GM19452 (cell line): ENCODE measurements around the gene GSK3A.

ENCODE experiments used
- ATAC-seq: cut with Tn5 transposase; IDR thresholded peaks from one replicate; pipeline ENCODE4 v1.9.1; 2021; ENCODE audit not compliant: unreplicated experiment

Gene GSK3A

DNA sequence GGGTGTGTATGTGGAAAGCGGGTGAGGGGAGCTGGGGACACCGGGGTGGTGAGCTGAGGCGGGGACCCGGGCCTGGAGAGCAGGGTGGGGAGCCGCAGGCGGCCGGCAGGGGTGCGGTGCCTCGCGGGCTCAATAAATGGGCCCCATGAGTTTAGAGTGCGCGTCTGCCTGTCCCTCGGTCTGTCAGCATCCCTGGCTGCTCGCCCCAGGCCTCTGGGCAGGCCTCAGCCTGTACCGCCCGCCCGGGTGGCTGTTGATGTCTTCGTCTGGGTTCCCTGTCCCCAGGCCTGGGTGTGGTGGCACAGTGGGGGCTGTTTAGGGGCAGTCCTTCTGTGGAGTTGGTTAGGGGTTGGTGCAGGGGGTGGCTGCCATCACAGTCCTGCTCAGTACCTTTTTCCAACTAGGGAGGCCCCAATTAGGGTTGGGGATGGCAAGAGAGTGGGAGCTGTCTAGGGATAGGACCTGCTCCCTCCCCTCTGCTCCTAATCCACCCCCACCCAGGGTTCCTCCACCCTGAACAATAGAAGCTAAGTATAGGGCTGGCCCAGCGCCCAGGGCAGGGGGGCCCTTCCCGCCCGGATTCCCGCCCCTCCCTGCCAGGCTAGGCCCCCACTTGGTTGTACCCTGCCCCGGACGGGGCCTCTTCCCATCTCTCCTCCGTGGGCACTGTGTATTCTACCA lies 38.9 kb upstream of the GSK3A start:
- no peak for ATAC-seq

DNA sequence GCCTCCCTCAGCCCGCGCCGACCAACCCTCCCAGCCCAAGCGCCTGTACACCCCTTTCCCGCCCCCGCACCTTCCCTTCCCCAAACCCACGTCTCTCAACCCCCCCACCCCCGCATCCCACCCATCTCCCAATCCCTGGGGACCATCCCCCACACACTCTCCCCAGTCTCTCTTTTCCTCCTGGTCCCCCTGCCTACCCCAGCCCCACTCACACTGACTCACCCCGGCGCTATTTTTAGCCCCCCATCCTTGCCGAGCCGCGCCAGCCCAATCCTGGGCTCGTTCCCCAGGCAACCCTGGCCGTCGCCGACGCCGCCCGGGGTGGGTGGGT lies 38.4 kb upstream of the GSK3A start:
- no peak for ATAC-seq

DNA sequence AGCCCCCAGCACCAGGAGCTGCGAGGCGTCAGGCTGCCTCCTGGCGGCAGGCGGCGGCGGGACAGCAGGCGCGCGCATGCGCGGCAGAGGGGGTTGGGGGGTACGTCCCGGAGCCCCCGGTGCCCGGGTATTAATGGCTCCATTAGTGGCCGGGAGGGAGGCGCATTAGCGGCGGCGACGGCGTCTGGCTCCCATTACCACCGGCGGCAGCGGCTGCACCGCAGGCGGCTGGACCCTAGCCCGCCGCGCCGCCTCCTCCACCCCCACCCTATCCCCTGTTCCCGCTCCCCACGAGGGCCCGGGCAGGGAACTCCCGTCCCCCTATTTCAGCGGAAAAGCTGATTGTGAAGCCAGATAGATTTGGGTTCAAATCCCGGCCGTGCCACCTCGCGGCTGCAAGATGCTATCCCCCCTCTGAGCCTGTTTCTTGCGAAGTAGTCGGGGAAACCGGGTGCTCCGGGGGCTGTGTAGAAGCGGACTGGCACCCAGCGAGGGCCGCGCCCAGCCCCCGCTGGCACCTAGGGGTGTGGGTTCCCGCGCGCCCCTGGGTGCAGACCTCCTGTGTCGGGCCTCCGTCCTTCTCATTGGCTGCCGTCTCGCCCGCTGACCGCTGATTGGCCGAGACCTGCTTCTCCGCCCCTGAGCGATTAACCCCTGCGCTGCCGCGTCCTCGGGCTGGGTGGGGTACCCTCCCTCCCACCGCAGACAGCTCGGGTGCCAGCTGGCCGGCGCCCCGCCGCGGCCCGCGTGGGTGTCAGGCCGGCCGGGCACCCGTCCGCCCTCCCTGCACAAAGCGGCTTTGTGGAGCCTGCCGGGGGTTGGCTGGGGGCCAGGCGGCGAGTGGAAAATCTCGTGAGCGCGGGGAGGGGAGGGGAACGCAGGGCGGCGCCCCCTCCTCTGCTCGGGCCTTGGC lies 37.8 kb upstream of the GSK3A start:
- ATAC-seq, result peak; percentile 32

DNA sequence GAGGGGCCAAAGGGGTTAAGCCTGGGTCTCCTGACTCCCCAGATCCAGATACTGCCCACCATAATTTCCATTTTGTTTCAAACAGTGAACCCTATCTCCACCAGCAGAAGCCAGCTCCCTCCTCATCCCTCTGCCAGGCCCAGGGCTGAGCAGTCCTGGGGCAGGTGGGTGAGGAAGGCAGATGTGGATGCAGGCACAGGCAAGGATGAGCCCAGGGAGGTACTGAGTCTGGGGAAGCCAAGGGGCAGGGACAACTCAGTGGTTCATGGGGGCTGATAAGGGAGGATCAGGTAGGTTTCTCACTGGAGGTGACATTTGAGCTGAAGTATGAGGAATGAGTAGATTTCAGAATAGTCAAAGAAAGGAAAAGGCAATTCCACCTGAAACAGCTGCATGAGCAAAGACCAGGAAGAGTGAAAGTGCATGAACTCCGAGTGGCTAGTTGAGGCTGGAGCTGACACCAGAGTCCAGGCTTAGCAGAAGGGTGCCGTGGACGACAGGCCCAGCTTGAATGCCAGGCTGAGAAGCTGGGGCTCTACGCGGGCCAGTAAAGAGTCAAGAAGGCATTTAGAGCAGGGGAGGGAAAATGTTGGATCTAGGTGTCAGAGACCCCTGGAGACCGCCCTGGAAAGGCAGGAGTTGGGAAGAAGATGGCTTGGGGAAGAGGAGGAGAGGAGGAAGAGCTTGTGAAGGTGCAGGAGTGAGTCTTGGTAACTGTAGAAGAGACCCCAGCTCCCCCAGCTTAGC lies 36.9 kb upstream of the GSK3A start:
- ATAC-seq, result no peak

DNA sequence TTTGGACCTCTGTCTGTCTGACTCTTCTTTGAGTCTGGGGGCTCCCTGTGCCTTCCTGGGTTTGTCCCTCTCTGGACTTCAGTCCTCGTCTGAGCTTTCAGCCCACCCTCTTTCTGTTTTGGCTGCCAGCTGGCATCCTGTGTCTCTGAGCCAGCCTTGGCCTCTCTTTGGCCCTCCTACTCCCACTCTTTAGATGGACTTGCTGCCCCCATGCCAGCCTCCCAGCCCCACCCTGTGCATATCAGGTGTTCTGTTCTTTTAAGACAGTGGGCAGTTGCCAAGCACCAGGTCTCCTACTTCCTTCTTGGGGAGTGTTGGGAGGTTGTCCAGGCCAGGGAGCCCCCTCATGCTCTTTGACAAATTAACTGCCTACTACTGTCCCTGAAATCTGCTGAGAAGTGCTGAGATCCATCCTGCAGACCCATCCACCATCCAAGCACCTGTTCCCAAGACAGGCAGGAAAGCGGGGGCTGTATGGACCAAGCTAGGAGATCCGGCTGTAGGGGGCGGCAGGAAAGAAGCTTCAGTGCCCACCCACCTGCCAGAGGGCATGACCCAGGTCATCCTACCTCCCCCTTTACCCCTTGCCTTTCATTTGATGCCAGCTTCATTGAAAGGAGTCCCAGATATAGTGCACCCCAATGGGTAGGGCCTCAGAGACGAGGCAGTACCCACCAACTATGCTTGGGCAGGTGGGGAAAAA lies 36.2 kb upstream of the GSK3A start:
- ATAC-seq, result no peak

DNA sequence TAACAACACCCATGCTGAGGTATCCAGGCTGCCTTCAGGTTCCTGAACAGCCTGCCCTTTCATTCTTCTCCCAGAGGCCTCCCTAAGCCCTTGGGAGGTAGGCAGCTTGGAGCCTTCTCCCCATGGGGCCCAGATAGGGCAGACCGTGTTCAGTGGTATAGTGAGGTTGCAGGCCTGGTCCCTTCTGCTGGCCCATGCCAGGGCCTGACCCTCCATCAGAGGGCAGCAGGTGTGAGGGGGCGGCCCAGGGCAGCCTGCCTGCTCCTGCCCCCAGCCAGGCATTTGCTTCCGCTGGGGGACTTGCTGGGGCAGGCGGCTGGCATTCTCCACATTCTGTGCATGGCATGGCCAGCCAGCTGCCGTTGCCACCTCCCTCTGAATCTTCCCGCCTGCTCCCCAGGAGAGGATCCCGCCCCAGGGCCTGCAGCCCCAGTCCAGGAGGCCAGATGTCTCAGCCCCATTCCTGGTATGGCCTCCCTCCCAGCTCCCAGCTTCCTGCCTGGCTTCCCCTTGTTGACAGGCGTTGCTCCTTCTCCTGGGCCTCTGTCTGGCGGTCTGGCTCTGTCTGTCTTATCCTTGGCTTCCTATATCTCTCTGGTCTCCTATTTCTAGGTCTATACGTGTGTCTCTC lies 35.5 kb upstream of the GSK3A start:
- no peak for ATAC-seq

DNA sequence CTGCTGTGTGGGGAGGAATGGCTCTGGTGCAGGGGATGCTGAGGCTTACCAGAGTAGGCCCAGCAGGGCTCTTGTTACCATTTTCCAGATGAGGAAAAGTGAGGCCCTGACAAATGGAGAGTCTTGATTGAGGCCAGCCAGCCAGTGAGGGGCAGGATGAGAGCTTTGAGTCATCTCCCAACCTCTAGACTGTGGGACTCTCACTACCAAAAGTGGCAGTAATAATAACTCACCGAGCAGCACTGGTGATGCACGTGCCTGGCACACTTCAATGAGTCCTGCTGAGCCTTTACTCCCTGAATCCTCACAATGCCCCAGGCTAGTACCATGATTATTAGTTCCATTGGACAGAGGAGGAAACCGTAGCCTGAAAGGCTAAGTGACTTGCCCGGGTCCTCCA lies 34.4 kb upstream of the GSK3A start:
- no peak for ATAC-seq

DNA sequence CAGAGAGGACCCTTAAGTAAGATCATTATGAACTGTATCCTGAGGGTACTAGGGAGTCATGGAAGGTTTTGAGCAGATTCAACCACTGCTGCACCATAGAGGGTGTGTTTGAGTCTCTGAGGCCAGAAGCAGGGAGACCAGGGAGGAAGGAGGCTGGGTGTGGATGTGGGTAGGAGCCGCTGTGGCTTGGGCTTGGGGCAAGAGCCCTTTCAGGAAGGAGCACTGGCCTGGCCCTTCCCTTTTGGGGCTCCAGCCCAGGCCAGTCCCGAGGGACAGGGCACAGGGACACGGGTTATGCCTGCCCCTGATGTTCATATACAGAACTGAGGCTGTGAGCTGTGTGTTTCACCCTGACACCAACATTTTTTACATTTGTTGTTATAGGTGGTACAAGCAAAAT lies 33.9 kb upstream of the GSK3A start:
- ATAC-seq, result no peak

DNA sequence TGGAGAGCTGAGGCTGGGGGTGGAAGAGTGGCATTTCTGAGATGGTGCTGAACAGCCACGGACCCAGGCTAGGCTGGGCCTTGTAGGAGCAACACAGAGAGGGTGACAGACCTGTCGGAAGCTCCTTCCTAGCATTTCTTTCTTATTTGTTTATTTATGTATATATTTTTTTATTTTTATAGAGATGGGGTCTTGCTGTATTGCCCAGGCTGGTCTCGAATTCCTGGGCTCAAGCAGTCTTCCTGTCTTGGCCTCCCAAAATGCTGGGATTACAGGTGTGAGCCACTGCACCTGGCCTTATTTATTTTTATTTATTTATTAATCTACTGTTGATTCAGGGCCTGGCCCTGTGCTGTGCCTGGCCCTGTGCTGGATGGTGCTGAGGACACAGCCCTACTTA lies 33.1 kb upstream of the GSK3A start:
- ATAC-seq, result no peak

DNA sequence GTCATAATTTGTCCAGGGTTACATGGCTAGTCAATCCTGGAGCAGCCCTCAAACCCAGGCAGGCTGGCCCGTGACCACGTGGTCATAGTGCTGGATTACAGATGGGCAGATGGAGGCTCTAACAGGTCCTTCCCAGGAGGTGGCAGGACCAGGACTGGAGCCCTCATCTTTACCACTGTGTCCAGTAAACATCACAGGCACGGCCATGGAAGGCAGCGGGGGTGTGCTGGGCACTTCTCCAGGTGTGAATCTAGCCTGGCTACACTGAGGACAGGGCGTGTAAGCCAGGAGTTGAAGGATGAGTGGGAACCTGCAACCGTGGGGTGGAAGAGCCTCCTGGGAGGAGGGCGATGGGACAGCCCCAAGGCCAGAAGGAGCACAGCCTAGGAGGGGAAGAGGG lies 32.7 kb upstream of the GSK3A start:
- no peak for ATAC-seq

DNA sequence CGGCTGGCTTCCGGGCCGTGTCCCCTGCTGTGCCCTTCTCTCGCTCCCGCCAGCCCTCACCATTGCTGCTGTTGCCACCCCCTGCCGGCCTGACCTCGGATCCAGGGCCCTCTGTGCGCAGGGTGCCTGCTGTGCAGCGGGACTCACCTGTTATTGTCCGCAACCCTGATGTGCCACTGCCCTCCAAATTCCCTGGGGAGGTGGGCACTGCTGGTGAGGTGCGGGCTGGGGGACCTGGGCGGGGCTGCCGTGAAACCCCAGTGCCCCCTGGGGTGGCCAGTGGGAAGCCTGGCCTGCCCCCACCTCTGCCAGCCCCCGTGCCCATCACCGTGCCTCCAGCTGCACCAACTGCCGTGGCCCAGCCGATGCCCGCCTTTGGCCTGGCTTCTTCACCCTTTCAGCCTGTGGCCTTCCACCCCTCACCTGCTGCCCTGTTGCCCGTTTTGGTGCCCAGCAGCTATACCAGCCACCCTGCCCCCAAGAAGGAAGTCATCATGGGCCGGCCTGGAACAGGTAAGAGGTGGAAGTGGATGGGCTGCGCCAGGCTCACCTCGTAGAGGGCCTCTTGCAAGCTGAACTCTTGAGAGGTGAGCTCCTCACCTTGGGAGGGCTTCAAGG lies 31.8 kb upstream of the GSK3A start:
- ATAC-seq, result no peak

DNA sequence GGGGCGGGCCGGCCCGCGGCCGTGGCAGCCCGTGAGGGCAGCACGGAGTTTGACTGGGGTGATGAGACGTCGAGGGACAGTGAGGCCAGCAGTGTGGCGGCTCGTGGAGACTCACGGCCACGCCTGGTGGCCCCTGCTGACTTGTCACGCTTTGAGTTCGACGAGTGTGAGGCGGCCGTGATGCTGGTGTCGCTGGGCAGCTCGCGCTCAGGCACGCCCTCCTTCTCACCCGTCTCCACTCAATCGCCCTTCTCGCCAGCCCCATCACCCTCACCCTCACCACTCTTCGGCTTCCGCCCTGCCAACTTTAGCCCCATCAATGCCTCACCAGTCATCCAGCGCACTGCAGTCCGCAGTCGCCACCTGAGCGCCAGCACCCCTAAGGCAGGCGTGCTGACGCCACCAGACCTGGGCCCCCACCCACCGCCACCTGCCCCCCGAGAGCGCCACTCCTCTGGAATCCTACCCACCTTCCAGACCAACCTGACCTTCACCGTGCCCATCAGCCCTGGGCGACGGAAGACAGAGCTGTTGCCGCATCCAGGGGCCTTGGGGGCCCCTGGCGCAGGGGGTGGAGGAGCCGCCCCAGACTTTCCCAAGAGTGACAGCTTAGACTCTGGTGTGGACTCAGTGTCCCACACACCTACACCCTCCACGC lies 31.1 kb upstream of the GSK3A start:
- no peak for ATAC-seq

DNA sequence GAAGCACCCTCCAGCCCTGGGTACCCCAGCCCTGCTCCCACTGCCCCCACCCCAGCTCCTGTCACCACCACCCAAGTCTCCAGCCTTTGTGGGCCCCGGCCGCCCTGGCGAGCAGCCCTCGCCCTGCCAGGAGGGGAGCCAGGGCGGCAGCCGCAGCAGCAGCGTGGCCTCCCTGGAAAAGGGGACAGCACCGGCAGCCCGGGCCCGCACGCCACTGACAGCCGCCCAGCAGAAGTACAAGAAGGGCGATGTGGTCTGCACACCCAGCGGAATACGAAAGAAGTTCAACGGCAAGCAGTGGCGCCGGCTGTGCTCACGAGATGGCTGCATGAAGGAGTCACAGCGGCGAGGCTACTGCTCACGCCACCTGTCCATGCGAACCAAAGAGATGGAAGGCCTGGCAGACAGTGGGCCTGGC lies 30.6 kb upstream of the GSK3A start:
- ATAC-seq, result no peak

DNA sequence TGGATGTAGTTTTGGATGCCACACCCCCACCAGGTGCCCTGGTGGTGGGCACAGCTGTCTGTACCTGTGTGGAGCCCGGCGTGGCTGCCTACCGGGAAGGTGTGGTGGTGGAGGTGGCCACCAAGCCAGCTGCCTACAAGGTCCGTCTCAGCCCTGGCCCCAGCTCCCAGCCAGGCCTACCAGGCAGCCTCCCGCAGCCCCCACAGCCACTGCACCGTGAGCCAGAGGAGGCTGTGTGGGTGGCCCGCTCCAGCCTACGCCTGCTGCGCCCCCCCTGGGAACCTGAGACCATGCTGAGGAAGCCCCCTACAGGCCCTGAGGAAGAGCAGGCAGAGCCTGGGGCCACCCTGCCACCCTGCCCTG lies 30.1 kb upstream of the GSK3A start:
- no peak for ATAC-seq

DNA sequence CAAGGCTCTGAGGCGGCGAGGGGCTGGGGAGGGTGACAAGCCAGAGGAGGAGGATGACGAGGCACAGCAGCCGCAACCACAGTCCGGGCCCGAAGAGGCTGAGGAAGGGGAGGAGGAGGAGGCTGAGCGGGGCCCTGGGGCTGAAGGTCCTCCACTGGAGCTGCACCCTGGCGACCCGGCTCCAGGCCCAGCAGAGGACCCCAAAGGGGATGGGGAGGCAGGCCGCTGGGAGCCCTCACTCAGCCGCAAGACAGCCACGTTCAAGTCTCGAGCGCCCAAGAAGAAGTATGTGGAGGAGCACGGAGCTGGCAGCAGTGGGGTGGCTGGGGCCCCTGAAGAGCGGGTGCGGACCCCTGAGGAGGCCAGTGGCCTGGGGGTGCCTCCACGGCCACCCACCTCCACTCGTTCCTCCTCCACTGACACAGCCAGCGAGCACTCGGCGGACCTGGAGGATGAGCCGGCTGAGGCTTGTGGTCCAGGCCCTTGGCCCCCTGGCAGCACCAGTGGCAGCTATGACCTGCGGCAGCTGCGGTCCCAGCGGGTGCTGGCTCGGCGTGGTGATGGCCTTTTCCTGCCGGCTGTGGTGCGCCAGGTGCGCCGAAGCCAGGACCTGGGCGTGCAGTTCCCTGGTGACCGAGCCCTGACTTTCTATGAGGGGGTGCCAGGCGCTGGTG lies 29.6 kb upstream of the GSK3A start:
- ATAC-seq, result no peak

DNA sequence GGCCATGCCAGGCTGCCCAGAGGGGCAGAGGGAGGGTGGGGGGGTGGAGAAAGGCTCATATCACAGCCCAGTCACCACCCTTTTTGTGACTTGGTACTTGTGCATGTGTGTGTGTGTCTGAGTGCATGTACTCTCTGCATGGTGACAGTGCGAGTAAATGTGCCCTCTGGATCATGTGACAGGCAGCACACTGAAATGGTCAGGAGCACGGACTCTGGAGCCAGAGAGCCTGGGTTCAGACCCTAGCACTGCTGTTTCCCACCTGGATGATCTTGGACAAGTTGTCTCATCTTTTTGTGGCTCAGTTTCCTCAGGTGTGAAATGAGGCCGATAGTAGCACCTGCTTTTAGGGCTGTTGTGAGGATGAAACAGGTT lies 28.6 kb upstream of the GSK3A start:
- ATAC-seq, result no peak

DNA sequence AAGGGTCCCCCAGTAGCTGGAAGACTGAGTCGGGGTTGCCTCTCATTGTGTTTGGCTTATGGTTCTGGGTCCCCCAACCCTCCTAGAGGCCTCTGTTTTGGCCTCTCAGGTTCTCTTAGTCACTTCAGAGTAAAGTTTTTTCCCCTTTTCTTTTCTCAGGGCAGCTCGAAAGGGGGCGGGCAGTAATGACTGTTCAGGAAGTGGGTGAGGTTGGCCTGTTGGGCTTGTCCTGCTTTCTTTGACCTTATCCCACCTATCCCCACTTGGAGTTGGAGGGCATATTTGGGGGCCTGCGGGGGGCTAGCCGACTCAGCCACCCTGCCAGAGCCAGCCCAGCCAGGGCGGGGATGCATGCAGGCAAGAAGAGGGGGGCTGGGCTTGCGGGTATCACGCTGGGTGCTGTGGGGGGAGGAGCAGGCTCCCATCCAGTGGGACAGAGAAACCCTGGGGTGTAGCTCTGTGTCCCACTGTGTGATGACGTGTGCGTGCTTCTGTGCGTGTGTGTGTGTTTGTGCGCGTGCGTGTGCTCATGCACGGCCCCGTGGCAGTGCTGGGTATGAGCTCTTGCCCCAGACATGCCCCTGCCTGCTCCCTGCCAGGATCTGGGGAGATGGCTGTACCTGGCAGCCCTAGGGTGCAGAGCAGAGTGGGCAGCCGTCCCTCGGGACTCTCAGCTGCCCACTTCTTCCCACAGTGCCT lies 28.1 kb upstream of the GSK3A start:
- no peak for ATAC-seq

DNA sequence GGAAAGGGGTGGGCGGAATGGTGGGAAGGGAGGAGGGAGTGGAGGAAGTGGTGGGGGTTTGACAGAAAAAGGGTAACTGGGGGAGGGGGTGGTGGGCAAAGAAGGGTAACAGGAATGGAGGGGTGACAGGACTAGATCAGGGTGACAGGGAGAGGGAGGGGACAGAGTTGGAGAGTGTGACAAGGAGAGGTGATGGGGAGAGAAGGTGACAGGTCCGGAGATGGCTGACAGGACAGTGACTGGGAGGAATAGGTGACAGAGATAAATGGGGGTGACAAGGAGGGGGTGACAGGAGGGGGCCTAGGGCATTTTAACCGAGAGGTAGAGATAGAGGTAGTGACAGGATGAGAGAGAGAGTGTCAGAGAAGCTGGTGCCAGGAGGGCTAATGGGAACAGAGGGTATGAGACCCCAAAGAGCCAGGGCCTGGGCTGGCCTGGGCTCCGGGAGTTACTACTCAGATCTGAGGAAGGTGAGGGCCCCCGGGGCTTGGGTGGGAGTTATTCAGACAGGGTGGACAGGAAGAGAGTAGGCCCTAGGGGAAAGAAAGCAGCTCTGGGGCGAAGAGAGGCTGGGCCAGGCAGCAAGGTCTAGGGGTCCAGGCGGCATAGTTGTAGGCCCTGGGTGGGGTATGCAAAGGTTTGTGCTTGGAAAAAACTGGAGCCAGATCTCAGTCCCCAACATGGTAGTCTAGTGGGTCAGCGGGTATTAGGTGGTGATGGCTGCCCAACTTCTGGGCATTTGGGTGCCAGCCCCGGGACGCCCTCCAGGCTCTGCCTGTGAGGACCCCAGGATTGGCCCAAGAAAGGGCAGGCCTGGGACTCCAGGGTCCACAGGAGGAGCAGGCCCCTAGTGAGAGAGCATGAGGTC lies 27.3 kb upstream of the GSK3A start:
- ATAC-seq, result no peak
